BJ (cell line): Measurements from ENCODE around the gene SYAP1. TPM values are rescaled to one million over a fixed set of nuclear protein-coding genes. Genes with fewer than 3 reads are reported as not detected.

ENCODE experiments used
- CTCF ChIA-PET: fragments of 350-600 bp; formaldehyde crosslinking; extraction: SDS; loops from one replicate; lab custom pipeline; 2021; ENCODE audit warnings: antibody characterized with exemption, inconsistent platforms; lab: Yijun Ruan, JAX
- POLR2A ChIA-PET: fragments of 300-600 bp; sonication (Branson Sonifier 250); formaldehyde crosslinking; extraction: SDS; loops from one replicate; lab custom pipeline; 2021; ENCODE audit warnings: antibody characterized with exemption; lab: Charles Lee
- DNase-seq: peaks from one replicate; pipeline ENCODE4 v3.0.0-alpha.2; 2011; ENCODE audit warnings: low read depth
- H3K27me3 ChIP-seq: 2 replicates; pipeline ENCODE4 v1.6.0; 2011; ENCODE audit warnings: low read length; ENCODE audit not compliant: control insufficient read depth, insufficient read depth
- H3K36me3 ChIP-seq: 2 replicates; pipeline ENCODE4 v1.5.1; 2011; ENCODE audit warnings: low read length; ENCODE audit not compliant: control insufficient read depth, insufficient read depth
- H3K4me3 ChIP-seq: 2 replicates; pipeline ENCODE4 v1.5.1; 2011; ENCODE audit warnings: low read depth, mild to moderate bottlenecking, control low read depth, low read length
- CTCF ChIP-seq: IDR thresholded peaks from 2 replicates; pipeline ENCODE4 v1.5.1; 2011; ENCODE audit warnings: low read depth, mild to moderate bottlenecking, control low read depth, inconsistent platforms, low read length, moderate library complexity; ENCODE audit not compliant: insufficient read depth
- polyA plus RNA-seq: library from polyadenylated mRNA; depleted of rRNA; stranded (reverse); fragments of >200 nt; gene quantifications from 2 replicates; pipeline ENCODE4 v1.2.3, GENCODE V29; 2011

Gene SYAP1
- polyA plus RNA-seq, 1 experiment, result 7.3 TPM

- H3K27me3 ChIP-seq, result no peaks in the 10 kb centered on the region
- ChIA-PET CTCF (interaction anchor here (1.5 to 1.6 kb wide), 2 partner anchors 10 to 243 kb away, joined by 4 read pairs; no protein-coding TSS in a partner anchor), POLR2A (no interaction called here)
- peaks cover 1% of the 10 kb centered on the region; the same call in 1 of the 2 replicates for H3K36me3 ChIP-seq
- no peak for TF ChIP-seq CTCF
- H3K4me3 ChIP-seq, result no peak overlapping the region
- peak; percentile 22 for DNase-seq
These were observed 31.9 kb upstream of the SYAP1 start for GRCh38 chrX:16687514-16687913.

- Histone ChIP-seq H3K36me3 (no peaks in the 10 kb centered on the region), H3K27me3 (no peaks in the 10 kb centered on the region), H3K4me3 (no peak overlapping the region)
- DNase-seq, result no peak
- TF ChIP-seq CTCF, result peak; percentile 79
- POLR2A ChIA-PET, result no interaction called here
- CTCF ChIA-PET, result interaction anchor here (0.9 to 1.7 kb wide), 3 partner anchors 255 to 764 kb away, joined by 3 to 9 read pairs (median 3); partner anchors contain the start of gene GRPR
These were observed 24.2 kb upstream of the SYAP1 start for GRCh38 chrX:16695079-16695676.

GRCh38 chrX:16696956-16697355 is 22.5 kb upstream of the SYAP1 start:
- POLR2A ChIA-PET, result no interaction called here
- no peaks in the 10 kb centered on the region for H3K36me3 ChIP-seq
- DNase-seq, result no peak
- H3K27me3 ChIP-seq, result no peaks in the 10 kb centered on the region
- no peak for TF ChIP-seq CTCF
- H3K4me3 ChIP-seq, result no peak overlapping the region
- CTCF ChIA-PET, result interaction anchor here (0.6 to 1.7 kb wide), 3 partner anchors 10 to 1009 kb away, joined by 3 to 9 read pairs (median 4); partner anchors contain the start of gene GRPR

DNA sequence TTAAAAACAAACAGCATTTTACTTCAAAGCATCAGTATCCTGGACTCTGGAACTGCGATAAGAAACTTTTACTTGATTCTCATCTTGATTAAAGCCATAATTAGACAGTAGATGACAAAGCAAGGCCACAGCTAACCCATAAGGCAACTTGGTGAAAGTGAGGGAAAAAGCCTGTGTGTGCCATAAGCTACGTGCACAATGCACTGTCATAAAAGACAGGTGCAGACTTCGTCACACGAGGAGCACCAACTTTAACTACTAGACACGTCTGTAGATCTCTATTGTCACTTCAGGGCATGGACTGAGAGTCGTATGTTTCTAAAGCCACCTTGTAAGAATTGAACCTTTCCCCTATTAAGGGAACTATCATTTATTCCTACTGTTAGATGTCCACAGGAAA is 20.0 kb upstream of the SYAP1 start:
- ChIA-PET CTCF (no interaction called here), POLR2A (no interaction called here)
- TF ChIP-seq CTCF, result no peak
- H3K27me3 ChIP-seq, result no peaks in the 10 kb centered on the region
- H3K4me3 ChIP-seq, result no peak overlapping the region
- H3K36me3 ChIP-seq, result no peaks in the 10 kb centered on the region
- no peak for DNase-seq

DNA sequence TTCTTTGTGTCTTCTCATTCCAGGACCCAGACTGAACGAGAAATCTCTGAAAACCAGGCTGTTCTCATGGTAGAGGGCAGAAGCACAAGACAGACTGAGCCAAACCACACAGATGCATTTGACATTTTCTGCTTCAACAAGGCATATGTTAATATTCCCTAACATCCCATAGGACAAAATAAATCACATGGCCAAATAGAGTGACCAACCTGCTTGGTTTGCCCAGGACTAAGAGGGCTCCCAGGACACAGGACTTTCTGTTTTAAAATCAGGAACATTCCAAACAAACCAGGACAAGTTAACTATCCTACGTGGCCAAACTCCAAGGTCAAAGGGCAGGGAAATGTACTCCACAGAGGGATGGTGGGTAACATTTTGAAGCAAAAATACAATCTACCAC is 18.7 kb upstream of the SYAP1 start:
- H3K4me3 ChIP-seq, result no peak overlapping the region
- no peaks in the 10 kb centered on the region for H3K36me3 ChIP-seq
- no peak for TF ChIP-seq CTCF
- POLR2A ChIA-PET, result no interaction called here
- H3K27me3 ChIP-seq, result no peaks in the 10 kb centered on the region
- DNase-seq, result no peak
- CTCF ChIA-PET, result no interaction called here
